GM10248 (cell line): Measurements from ENCODE around the gene FUT7.
A peak's percentile ranks its signal among the peaks of the same experiment; 100 is the strongest.

Experiments used
- CTCF ChIA-PET: fragments of 300-600 bp; sonication (Branson Sonifier 250); formaldehyde crosslinking; extraction: SDS; loops from one replicate; lab custom pipeline; 2021; ENCODE audit warnings: antibody characterized with exemption; lab: Yijun Ruan, JAX
- POLR2A ChIA-PET: fragments of 350-650 bp; sonication (Branson Sonifier 250); formaldehyde crosslinking; extraction: SDS; loops from one replicate; lab custom pipeline; 2020; ENCODE audit warnings: antibody characterized with exemption; lab: Yijun Ruan, JAX
- DNase-seq: peaks from one replicate; pipeline ENCODE4 v3.0.0; 2012; ENCODE audit errors: extremely low spot score
- TF ChIP-seq, protein P1 (sequence below): IDR thresholded peaks from 2 replicates; pipeline ENCODE4 v1.5.1; 2012; ENCODE audit warnings: mild to moderate bottlenecking, low read depth; ENCODE audit errors: extremely low read depth, missing control alignments, control extremely low read depth

FUT7 gene

GRCh38 chr9:137001857-137002645 is 29.8 kb downstream of the FUT7 start:
- TF ChIP-seq, protein P1, sequence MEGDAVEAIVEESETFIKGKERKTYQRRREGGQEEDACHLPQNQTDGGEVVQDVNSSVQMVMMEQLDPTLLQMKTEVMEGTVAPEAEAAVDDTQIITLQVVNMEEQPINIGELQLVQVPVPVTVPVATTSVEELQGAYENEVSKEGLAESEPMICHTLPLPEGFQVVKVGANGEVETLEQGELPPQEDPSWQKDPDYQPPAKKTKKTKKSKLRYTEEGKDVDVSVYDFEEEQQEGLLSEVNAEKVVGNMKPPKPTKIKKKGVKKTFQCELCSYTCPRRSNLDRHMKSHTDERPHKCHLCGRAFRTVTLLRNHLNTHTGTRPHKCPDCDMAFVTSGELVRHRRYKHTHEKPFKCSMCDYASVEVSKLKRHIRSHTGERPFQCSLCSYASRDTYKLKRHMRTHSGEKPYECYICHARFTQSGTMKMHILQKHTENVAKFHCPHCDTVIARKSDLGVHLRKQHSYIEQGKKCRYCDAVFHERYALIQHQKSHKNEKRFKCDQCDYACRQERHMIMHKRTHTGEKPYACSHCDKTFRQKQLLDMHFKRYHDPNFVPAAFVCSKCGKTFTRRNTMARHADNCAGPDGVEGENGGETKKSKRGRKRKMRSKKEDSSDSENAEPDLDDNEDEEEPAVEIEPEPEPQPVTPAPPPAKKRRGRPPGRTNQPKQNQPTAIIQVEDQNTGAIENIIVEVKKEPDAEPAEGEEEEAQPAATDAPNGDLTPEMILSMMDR = no peak
- no peak for DNase-seq
- POLR2A ChIA-PET = no interaction called here
- CTCF ChIA-PET = interaction anchor here (1.6 to 6.6 kb wide), 4 partner anchors 28 to 54 kb away, joined by 4 to 41 read pairs (median 18); partner anchors contain the start of gene NPDC1

DNA sequence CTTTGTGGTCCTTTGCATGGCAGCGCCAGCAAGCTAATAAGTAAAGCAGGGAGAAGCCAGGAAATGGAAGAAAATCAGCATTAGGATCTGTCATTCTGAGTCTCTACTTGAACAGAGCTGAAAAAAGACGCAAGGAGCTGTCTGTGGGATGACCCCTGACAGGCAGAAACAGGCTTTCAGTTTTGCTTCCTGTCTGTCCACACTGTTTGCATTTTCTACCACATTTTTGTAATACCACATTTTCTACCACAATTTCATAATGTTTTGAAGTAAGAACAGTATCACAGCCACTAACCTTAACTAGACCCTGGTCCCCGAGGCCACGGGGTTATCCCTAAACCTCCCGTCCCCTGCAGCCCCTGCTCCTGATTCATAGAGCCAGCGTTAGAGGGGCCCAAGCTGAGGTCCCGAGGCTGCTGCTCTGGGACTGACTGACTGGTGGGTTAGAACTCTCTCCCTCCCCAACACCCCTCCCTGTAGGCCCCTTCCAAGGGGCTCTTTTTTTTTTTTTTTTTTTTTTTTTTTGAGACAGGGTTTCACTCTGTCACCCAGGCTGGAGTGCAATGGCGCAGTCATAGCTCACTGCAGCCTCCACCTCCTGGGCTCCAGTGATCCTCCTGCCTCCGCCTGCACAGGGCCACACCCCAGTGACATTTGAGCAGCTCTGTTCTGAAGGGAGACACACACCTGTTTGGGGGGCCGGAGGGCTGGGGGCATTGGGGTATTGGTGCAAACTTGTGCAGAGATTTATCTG is 31.5 kb downstream of the FUT7 start:
- TF ChIP-seq, protein P1 = no peak
- DNase-seq = peak; percentile 84
- ChIA-PET POLR2A (interaction anchor here (0.7 to 1.0 kb wide), 2 partner anchors 8 to 241 kb away, joined by 3 to 4 read pairs; partner anchors contain the start of gene TUBB4B), CTCF (interaction anchor here (0.7 to 6.6 kb wide), 10 partner anchors 12 to 232 kb away, joined by 3 to 41 read pairs (median 3); partner anchors contain the start of genes AJM1 and FBXW5)

DNA sequence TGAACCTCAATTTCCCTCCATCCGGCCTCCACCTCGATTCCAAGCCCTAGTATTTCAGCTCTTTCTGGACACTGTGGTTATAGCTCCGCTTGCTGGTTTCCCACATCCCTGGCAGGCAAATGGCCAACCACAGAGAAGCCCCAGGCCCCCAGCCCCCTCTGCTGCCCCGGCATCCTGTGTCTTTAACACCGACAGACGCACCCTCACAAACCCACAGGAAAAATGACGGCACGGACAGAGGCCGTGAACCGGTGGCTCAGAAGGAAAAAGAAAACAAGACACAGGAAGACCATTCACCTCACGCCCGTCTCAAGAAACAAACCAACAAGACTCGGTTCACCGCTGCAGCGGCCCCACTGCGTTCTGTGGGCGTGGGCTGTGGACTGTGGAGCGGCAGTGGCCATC is 34.1 kb downstream of the FUT7 start:
- no peak for DNase-seq
- POLR2A ChIA-PET = no interaction called here
- TF ChIP-seq, protein P1 = no peak
- CTCF ChIA-PET = interaction anchor here (3.0 to 3.8 kb wide), 2 partner anchors 31 to 37 kb away, joined by 18 to 20 read pairs; no protein-coding TSS in a partner anchor

- ChIA-PET POLR2A (no interaction called here), CTCF (interaction anchor here (3.0 to 3.8 kb wide), 2 partner anchors 32 to 38 kb away, joined by 18 to 20 read pairs; no protein-coding TSS in a partner anchor)
- TF ChIP-seq, protein P1 = no peak
- no peak for DNase-seq
Observed at GRCh38 chr9:136997371-136997770, 34.5 kb downstream of the FUT7 start.

GRCh38 chr9:136996361-136997292 is 35.3 kb downstream of the FUT7 start, which contains the start of gene CLIC3:
CLIC3 (minus strand) TSS chr9:136996568; CDS start chr9:136996543, 25 bp downstream.
- CTCF ChIA-PET = interaction anchor here (1.0 to 3.8 kb wide), 7 partner anchors 8 to 209 kb away, joined by 3 to 20 read pairs (median 5); partner anchors contain the start of gene NPDC1
- no peak for DNase-seq
- POLR2A ChIA-PET = interaction anchor here (0.6 kb wide), 1 partner anchor 74 kb away, joined by 4 read pairs; no protein-coding TSS in a partner anchor
- TF ChIP-seq, protein P1 = no peak
